ENCODE data around the gene GJC3.

GRCh38 chr7:99975782-99976521 is 46.5 kb upstream of the GJC3 start, which contains the start of gene AZGP1:
- no peak for TF ChIP-seq GATA3 (IDR thresholded peaks at IDR 0.05; ENCODE audit: borderline replicate concordance)
- TF ChIP-seq CTCF (IDR thresholded peaks at IDR 0.05) = no peak
- TF ChIP-seq RFX5 (IDR thresholded peaks at IDR 0.05) = no peak
- no peak for TF ChIP-seq CHD2 (IDR thresholded peaks at IDR 0.05; ENCODE audit: low read length, partially characterized antibody)
